OCI-M1 (cell line): ENCODE results near the gene CPT1A.

Experiments
- DNase-seq: peaks from one replicate; lab custom pipeline; 2025; lab: John Stamatoyannopoulos, UW

The CPT1A gene

DNA sequence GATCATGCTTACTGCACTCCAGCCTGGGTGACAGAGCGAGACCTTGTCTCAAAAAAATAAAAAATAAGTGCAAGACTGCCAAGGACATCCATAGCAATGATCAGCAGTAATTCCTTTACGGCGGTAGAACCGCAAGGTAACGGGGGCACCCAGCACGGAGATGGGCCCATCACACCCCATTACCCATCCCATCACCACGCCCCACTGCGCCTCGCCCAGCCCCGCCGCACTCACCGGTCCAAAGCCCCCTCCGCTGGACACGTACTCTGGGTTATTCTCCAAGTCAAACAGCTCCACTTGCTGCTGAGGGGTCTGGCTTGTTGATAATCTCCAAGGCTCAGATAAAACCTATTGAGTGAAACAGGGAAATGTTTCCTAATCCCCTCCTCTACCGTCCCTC lies 81.7 kb downstream of the CPT1A start:
- no peak for DNase-seq

DNA sequence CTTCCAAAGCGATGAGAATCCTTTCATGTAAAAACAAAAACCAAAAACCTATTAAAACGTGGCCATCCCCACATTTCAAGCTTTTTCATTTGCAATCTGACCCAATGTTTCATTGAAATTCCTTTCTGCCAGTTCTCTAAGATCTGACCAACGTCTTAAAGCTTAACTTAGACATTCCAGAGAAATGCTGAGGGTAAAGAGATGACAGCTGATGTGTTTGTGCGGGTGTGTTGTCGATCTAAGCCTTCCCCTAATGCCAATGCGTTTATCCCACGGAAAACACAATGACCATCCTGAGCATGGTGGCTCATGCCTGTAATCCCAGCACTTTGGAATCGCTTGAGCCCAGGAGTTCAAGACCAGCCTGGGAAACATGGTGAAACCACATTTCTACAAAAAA lies 84.0 kb downstream of the CPT1A start:
- no peak for DNase-seq

DNA sequence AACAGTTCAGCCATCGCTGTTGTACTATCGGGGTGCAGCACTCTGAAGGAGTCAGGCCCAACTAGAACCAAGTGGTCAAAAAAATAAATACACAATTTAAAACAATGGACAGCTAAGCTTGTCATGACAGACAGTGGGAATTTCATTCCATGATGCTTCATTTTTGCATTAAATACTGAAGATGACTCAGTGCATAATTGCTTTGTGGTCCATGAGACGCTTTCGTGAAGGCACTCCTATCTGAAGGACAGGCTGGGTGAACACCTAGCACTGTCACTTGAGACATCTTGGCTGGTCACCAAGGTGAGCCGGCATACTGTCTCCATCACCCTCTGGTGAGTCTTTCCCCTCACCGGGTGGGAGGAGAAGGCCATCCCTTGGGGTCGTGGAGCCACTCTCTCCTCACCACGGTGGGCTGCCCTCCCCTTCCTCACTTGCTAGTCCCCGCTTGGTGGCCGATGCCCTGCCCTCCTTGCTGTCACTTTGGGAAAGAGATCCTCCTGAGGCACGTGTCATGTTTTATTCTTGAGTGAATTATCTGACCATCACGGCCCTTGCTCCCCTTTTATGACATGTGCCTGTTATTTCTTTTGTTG lies 85.4 kb downstream of the CPT1A start:
- DNase-seq: no peak

DNA sequence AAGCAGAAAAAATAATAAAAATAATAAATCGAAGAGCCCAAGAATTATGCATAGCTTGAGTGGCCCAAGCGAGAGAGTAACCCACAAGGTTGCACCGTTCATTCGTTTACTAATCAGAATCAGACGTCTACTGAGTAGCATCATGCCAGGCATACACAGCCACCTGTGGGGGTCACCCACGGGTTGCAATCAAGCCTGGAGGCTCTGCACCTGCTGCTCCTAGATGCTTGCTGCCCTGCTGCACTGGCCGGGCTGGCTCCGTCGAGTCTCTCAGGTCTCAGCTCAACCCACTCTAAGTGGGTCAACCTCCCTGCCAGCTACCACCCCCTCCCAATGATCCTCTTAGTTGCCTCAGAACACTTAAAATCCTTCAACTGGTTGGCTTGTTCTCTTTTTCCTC lies 88.4 kb downstream of the CPT1A start:
- DNase-seq: no peak

DNA sequence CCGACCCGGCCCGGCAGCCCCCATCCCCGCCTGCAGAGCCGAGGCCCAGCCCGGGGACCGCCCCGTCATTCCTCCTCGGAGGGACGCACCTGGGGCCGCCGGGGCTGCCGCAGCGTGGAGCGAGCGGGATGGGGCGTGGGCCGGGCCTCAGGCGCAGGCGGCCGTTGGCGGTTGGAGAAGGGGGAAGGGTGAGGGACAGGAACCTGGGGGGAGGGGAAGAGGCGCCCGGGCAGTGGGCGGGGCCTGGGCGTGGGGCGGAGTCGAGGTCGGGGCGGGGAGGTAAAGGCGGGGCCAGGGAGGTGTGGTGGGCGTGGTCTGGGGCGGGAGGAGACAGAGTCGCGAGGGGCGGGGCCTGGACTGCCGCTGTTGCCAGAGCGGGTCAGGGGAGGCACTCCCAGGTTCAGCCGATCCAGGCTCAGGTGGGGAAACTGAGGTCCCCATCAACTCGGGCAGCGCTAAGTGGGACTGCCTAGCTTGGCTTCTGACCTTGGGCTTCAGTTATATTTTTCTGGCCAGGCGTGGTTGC lies 90.3 kb downstream of the CPT1A start, which contains the start of gene TESMIN:
Gene TESMIN (minus strand): TSS at position 190 of the 526 bp plus-strand sequence. CDS start 860 bp downstream, outside the sequence.
- peak; percentile 100 for DNase-seq

DNA sequence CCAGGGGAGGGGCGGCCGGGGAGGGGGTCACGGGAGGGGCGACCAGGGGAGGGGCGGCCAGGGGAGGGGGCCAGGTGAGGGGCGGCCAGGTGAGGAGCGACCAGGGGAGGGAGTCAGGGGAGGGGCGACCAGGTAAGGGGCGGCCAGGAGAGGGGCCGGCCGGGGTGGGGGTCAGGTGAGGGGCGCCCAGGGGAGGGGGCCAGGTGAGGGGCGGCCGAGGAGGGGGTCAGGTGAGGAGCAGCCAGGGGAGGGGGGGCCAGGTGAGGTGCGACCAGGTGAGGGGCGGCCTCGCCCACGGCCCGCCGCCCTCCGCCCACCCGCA lies 90.8 kb downstream of the CPT1A start:
- DNase-seq: no peak

DNA sequence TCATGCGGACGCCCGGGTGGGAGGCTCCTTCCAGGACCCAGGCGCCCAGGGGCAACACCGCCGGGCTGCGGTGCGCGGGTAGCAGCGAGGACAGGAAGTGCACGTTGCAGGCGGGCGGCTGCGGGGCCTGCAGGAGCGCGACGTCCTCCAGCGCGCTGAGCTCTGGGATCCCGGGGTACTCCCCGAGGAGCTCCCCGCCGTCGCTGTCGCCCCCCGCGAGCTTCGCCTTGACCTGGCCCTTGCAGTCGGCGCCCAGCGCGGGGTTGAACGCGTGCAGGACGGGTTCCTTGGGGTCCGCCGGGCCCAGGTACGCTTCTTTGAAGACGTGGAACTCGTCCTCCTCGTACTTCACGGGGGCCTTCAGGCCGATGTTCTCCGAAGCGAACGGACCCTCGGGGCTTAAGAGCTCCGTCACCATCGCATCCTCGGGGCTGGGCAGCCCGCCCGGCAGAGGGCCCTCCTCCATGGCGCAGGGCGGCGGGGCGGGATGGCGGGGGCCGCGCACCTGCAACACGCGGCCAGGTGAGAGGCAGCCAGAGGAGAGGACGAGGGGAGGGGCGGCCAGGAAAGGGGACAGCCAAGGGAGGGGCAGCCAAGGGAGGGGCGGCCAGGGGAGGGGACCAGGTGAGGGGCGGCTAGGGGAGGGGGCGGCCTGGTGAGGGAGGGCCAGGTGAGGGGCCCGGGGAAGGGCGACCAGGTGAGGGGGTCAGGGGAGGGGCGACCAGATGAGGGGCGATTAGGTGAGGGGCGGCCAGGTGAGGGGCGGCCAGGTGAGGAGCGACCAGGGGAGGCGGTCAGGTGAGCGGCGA lies 91.3 kb downstream of the CPT1A start:
- DNase-seq: no peak

DNA sequence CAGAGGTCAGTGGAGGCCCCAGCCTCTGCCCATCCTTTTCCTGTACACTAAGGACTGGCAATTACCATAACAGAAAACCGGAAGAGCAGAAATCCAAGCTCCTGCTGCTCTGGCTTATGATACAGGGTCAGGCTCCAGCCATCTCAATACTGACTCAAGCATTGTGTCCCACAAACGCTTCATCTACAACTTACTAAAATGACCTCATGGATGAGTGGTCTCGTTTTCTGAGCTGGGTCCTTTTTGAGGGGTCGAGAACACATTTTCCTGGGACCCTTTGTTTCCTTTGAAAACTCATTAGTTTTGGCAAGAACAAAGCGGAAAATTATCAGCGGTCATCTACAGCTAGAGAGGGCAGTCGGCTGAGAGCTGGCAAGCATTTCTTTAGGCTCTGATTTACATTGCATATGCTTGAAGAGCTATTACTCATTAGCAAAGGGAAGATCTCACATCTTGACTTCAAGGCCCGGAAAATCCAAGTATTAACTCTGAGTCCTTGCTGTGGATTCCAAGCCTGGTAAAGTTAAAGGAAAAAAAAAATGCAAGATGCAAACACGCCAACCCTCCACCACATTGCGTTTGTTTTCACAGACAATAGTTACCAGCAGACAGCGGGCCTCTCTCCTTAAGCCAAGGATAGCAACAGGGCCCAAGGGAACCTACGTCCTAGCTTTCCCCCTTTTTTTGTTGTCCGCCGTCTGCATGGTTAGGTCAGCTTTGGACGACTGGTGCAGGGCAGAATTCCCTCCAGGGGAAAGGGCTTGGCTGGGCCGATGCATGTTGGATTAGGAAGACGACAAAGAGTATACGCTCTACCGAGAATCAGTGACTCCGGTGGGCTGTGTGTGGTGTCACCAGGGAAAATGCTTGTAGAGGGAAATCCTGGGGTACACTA lies 92.2 kb downstream of the CPT1A start:
- no peak for DNase-seq

DNA sequence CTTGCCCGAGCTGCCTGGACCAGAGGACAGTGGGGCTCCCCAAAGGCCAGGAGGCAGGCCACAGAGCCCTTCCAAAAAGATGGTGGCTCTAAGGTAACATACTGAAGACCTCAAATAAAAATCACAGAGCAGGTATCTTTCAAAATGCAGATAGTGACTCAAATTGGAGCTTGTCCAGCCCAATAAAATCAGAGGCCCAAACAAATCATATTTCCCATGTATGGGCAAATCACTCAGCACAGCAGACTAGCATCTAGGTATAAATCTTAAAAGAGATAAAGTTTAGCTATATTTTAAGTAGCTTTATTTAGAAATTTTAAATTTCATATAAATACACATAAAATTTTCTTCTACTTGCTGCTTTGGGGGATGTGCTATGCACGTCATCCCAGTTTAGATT lies 93.7 kb downstream of the CPT1A start:
- DNase-seq: no peak

DNA sequence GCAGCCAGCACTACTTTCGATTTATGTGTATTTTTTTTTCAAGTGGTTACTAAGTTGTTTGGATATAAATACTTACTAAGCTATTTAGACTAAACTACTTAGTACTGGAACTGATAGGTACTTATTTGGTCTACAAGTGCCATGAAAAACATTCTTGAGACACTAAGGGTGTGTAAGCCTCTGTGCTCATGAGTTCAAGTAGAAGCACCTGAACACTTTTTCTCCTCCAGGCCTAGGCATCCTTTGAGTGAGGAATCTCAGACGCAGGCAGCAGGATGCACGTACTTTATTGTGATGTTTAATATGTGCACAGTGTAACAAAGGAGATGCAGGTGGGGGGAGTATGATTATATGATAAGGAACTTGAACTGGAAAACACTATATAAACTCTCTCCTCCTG lies 98.2 kb downstream of the CPT1A start:
- DNase-seq: no peak

DNA sequence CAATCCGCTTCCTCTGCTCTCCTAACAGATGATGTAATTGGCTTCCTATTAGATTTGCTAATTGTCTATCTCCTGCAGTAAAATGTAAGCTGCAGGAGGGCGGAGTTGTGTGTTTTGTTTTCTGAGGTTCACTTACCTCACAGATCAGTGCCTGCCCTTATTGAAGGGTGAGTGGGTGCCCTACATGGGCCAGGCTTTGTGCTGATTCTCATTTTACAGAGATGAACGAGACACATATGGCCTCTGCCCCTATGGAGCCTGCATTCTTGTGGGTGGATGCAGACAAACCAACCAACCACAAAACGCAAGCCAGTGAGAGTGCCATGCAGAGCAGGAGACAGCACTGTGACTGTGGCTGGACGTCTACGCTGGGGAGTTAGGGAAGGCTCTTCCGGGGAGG lies 100.3 kb downstream of the CPT1A start:
- DNase-seq: no peak

DNA sequence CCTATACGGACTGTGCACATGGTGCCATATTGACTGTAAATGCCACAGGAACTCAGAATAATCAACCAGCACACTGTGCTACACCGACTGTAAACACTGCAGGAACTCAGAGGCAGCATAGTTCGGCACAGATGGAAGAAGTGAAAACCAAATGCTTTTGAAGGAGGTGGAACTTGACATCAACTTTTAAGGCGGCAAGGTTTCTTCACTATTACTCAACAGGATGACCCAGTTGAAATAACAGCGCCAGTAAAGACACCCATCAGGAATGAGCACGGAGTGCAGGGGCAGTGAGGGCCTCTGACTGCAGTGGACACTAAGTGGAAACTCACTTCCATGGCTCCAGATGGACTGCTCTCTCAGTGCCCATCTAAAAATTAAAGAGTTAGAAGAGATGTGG lies 106.1 kb downstream of the CPT1A start:
- DNase-seq: no peak

DNA sequence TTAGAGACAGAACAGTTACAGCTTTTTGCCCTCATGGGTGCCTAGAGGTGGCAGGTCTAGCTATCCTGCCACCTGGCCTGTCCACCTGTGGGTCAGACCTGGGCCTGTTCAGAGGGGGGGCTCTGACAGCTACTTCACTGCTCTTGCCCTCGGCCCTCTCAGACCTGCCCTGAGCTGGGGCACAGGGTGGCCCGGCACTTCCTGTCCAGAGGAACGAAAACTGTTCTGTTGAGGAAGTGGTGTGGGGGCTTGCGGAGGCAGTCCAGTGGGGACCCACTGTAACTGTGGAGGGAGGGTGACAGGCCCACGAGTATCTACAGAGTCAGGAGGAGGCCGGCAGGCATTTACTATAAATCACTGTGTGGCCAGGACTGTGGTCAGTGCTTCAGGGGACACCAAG lies 106.6 kb downstream of the CPT1A start:
- DNase-seq: no peak

DNA sequence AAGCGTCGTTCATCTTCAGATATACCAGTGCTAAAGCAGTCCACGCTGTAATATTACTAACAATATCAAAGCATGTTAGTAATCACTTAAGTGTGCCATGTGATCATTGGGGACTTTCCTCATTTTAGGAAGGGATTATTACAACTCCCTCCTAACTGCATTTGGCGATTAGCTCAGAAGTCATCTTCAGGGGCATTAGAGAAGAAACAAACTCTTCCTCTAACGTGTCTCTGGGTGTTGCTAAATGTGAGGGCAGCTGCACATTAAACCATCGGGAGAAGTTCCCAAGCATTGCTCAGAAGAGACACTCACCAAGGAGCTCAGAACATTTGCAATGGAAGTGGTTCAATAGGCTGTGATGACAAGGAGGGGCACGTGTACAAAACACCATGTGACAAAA lies 107.6 kb downstream of the CPT1A start:
- no peak for DNase-seq

DNA sequence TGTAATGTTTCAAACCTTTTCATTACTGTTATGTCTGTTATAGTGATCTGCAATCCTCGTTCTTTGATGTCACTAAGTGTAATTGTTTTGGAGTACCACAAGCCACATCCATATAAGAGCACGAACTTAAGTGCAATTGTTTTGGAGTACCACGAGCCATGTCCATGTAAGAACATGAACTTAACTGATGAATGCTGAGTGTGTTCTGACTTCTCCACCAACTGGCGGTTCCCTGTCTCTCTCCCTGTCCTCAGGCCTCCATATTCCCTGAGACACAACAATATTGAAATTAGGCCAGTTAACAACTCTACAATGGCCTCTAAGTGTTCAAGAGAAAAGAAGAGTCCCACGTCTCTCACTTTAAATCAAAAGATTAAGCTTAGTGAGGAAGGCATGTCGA lies 113.9 kb downstream of the CPT1A start:
- DNase-seq: no peak

DNA sequence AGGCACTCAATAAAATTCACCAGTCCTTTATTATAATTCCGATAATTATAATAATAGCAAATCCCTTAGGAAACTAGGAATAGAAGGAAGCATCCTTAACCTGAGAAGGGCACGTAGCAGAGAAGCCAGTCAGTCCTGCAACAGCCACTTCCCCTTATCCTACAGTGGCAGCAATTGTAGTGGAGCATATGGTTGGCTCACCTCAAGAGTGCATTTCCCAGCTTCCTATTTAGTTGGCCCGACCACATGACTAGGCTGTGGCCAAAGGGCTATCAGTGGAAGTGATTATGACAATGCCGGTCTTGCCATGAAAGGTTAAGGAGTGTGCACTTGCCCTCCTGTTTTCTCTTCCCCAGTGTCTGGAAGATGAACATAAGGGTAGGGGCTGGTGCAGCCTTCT lies 117.4 kb downstream of the CPT1A start:
- peak; percentile 98 for DNase-seq

DNA sequence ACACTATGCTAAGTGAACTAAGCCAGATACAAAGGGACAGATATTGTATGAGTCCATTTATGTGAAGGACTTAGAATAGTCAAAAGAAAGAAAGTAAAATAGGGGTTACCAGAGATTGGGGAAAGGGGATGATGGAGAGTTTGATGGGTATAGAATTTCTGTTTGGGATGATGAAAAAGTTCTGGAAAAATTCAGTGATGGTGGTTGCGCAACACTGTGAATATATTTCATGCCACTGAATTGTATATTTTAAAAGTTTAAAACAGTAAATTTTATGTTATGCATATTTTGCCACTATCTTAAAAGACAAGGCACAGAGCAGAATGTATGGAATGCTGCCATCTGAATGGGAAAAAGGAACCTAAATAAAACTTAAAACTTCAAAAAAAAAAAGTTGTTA lies 119.6 kb downstream of the CPT1A start:
- no peak for DNase-seq

DNA sequence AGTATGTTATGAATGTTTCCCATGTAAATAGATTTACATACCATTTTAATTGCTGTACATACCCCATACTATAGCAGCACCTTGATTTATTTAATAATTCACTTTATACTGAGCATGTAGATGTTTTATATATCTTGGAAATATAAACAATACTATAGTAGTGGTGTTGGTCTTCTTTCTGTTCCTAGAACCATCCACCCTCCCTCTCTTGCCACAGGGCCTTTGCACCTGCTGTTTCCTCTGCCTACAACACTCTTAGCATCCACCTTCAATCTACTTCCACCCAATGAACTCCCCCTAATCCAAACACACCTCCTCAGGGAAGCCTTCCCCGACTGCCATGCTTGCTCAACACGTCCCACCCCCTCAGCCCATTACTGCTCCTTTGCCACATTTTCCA lies 120.6 kb downstream of the CPT1A start:
- DNase-seq: no peak

DNA sequence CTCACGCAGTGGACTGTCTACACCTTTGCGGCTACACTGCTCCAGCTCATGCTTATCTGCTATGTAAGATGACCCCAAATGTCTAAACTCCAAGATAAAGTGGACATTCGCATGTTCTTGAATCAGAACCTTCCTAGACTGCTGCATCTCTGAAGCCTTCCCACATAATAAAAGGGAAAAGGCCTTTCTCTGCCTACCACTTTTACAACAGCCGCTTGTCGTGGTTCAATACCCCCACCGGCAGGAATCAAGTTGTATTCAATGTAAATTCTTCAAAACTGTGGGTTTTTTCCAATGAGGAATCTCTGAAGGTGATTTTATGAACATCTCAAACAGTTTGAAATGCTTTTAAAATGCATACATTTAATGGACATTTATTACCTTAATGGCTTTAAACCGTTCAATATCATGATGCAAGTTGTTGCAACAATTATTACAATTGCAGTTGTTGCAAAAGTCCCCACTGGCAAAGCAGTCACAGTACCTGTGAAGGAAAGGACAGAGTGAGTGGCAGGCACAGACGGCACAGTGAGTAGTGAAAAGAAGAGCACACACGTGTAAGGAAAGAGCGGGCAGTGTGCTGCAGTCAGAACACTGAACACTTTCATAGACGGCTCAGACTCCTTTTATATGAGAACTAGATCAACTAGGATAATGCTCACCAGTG lies 126.1 kb downstream of the CPT1A start:
- DNase-seq: no peak

DNA sequence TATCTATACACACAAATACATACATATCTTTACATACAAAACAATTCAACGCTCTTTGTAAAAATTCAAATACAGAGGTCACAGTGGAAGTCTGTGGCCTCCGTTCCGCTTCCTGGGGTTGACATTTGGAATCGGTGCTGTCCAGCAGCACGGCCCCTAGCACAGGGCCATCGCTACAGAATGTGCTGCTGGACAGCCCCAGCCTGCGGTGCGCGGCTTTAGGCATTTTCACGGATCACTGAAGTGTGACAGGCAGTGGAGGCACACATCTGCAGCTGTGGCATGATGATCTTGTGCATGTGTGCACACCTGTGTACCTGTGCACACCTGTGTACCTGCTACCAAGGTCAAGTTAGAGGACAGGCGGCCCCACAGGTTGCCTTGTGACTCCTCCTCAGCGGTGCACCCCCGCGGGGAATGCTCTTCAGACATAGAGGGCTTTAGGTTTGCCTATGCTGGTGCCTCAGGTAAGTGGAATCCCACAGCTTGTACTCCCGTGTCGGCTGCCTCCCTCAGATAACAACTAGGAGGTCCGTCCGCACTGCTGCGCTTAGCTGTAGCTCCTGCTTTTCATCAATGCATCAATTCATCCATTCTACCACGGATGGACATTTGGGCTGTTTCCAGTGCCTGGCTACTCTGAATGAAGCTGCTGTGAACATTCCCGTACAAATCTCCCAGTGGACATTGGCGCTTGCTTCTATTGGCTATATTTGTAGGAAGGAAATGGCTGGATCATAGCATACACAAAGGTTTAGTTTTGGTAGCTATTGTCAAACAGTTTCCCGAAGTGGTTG lies 127.5 kb downstream of the CPT1A start:
- DNase-seq: no peak

DNA sequence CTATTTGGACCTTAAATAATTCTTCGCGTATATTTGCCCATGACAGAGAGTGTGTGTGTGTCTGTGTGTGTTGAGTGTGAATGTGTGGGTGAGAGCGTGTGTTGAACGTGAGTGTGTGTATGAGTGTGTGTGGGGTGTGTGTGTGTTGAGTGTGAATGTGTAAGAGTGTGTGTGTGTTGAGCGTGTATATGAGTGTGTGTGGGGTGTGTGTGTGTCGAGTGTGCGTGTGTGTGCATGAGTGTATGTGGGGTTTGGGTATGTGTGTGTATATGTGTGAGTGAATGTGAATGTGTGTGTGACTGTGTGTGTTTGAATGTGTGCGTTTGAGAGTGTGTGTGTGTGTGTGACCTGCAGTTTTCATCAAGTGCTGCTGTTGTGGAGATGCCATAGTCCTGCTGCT lies 130.6 kb downstream of the CPT1A start:
- no peak for DNase-seq
